ENCODE results near the gene PANK2. TPM values are rescaled to one million over a fixed set of nuclear protein-coding genes. Genes with fewer than 3 reads are reported as not detected.

Gene PANK2
- total and polyA plus RNA-seq, 10 of the 15 experiments (the other 5 are each of a cell fraction or from before 2014, with no cell fraction given): 13.2 to 43.4 (median 33.3) TPM

GRCh38 chr20:3971145-3971544 lies 82.0 kb downstream of the PANK2 start:
- DNase-seq (ENCODE audit: low read depth, low spot score) (no peak), ATAC-seq (no peak), FAIRE-seq (no peak)
- SMC1A ChIA-PET (ENCODE audit: uncharacterized antibody, unreplicated experiment): interaction anchor here (0.9 kb wide), 1 partner anchor 15 kb away, joined by 3 read pairs; no protein-coding TSS in a partner anchor
- H3K9ac ChIP-seq (ENCODE audit: control insufficient read depth, insufficient read depth, low read length): no peak overlapping the region
- in situ Hi-C loops (cut with MboI): no loop called here
- CTCF ChIA-PET: interaction anchor here (0.7 kb wide), 2 partner anchors 10 to 303 kb away, joined by 3 read pairs; no protein-coding TSS in a partner anchor
- H3K27ac ChIP-seq (ENCODE audit: control insufficient read depth, insufficient read depth): no peak overlapping the region
- H3K9me3 ChIP-seq (replicated peaks; ENCODE audit: control insufficient read depth, insufficient read depth, low read length): no peaks in the 10 kb centered on the region
- no peaks in the 10 kb centered on the region for H4K20me1 ChIP-seq (ENCODE audit: control insufficient read depth, insufficient read depth)
- TF ChIP-seq ASH2L (IDR thresholded peaks at IDR 0.05; ENCODE audit: borderline replicate concordance, low read depth): no peak
- TF ChIP-seq SREBF2 (IDR thresholded peaks at IDR 0.05; ENCODE audit: low read length): no peak
- TF ChIP-seq JUND (IDR thresholded peaks at IDR 0.05; ENCODE audit: low read depth, low read length): no peak
- TF ChIP-seq PML (IDR thresholded peaks at IDR 0.05; ENCODE audit: low read length): no peak
- no TSS peak for BruUV-seq (replicated peaks)
- WGBS (ENCODE audit: insufficient coverage, insufficient replicate concordance, low lambda C conversion rate, missing lambda C conversion rate): 13% methylated on average over 2 of the region's 2 CpGs
- no peaks in the 10 kb centered on the region for H3K4me1 ChIP-seq (ENCODE audit: control insufficient read depth, insufficient read depth, low read length)
- RAD21 ChIA-PET (ENCODE audit: unreplicated experiment): no interaction called here
- no peaks in the 10 kb centered on the region for H3K36me3 ChIP-seq (ENCODE audit: control insufficient read depth in 2 of 2, insufficient read depth in 2 of 2, low read length in 1 of 2)
- H3K4me2 ChIP-seq (ENCODE audit: control insufficient read depth, insufficient read depth): no peak overlapping the region
- no peak overlapping the region for H2AFZ ChIP-seq (ENCODE audit: control insufficient read depth, low read depth, low read length)
- intact Hi-C loops (cut with micrococcal nuclease; ENCODE audit: unreplicated experiment): no loop called here
- no peak overlapping the region for H3K4me3 ChIP-seq
- no peaks in the 10 kb centered on the region for H3K27me3 ChIP-seq (replicated peaks in 1 of 2; ENCODE audit: control insufficient read depth in 2 of 2, insufficient read depth in 2 of 2, low read length in 1 of 2)
- H3K79me2 ChIP-seq (ENCODE audit: control insufficient read depth, insufficient read depth, low read length): no peaks in the 10 kb centered on the region
- POLR2A ChIA-PET: no interaction called here

GRCh38 chr20:3972161-3972560 lies 83.0 kb downstream of the PANK2 start:
- FAIRE-seq (no peak), ATAC-seq (no peak), DNase-seq (ENCODE audit: low read depth, low spot score) (no peak)
- no peak overlapping the region for H3K27ac ChIP-seq (ENCODE audit: control insufficient read depth, insufficient read depth)
- in situ Hi-C loops (cut with MboI): no loop called here
- H2AFZ ChIP-seq (ENCODE audit: control insufficient read depth, low read depth, low read length): no peak overlapping the region
- CTCF ChIA-PET: interaction anchor here (0.7 kb wide), 1 partner anchor 17 kb away, joined by 3 read pairs; no protein-coding TSS in a partner anchor
- H3K4me2 ChIP-seq (ENCODE audit: control insufficient read depth, insufficient read depth): no peak overlapping the region
- SMC1A ChIA-PET (ENCODE audit: uncharacterized antibody, unreplicated experiment): no interaction called here
- no TSS peak for BruUV-seq (replicated peaks)
- POLR2A ChIA-PET: no interaction called here
- H3K27me3 ChIP-seq (replicated peaks in 1 of 2; ENCODE audit: control insufficient read depth in 2 of 2, insufficient read depth in 2 of 2, low read length in 1 of 2): no peaks in the 10 kb centered on the region
- intact Hi-C loops (cut with micrococcal nuclease; ENCODE audit: unreplicated experiment): no loop called here
- no peaks in the 10 kb centered on the region for H3K9me3 ChIP-seq (replicated peaks; ENCODE audit: control insufficient read depth, insufficient read depth, low read length)
- 69% methylated on average over 1 of the region's 1 CpG for WGBS (ENCODE audit: insufficient coverage, insufficient replicate concordance, low lambda C conversion rate, missing lambda C conversion rate)
- RAD21 ChIA-PET (ENCODE audit: unreplicated experiment): no interaction called here
- H4K20me1 ChIP-seq (ENCODE audit: control insufficient read depth, insufficient read depth): no peaks in the 10 kb centered on the region
- H3K36me3 ChIP-seq (ENCODE audit: control insufficient read depth in 2 of 2, insufficient read depth in 2 of 2, low read length in 1 of 2): no peaks in the 10 kb centered on the region
- H3K4me1 ChIP-seq (ENCODE audit: control insufficient read depth, insufficient read depth, low read length): no peaks in the 10 kb centered on the region
- H3K79me2 ChIP-seq (ENCODE audit: control insufficient read depth, insufficient read depth, low read length): no peaks in the 10 kb centered on the region
- H3K9ac ChIP-seq (ENCODE audit: control insufficient read depth, insufficient read depth, low read length): no peak overlapping the region
- no peak overlapping the region for H3K4me3 ChIP-seq
- TF ChIP-seq SIN3A (IDR thresholded peaks at IDR 0.05; ENCODE audit: low read depth, low read length): no peak
- no peak for TF ChIP-seq ZBTB33 (IDR thresholded peaks at IDR 0.05)
- TF ChIP-seq GABPA (IDR thresholded peaks at IDR 0.05; ENCODE audit: low read depth): no peak
- TF ChIP-seq RELB (IDR thresholded peaks at IDR 0.05; ENCODE audit: low read depth): no peak
- TF ChIP-seq CHD4 (IDR thresholded peaks at IDR 0.05): no peak
- no peak for TF ChIP-seq POLR2AphosphoS5 (IDR thresholded peaks at IDR 0.05; ENCODE audit: low read length)
- TF ChIP-seq E2F4 (IDR thresholded peaks at IDR 0.05; ENCODE audit: low read depth, low read length): no peak
- TF ChIP-seq CHD1 (IDR thresholded peaks at IDR 0.05; ENCODE audit: low read depth, low read length): no peak
- TF ChIP-seq SUZ12 (IDR thresholded peaks at IDR 0.05; ENCODE audit: unreplicated experiment): no peak
- TF ChIP-seq DPF2 (IDR thresholded peaks at IDR 0.05): no peak

Data from GM12878 (cell line).